Activated T-cell treated with anti-CD3 and anti-CD28 coated beads, Interleukin-2, amount 50 U/mL, for 48 hours (primary cell): ENCODE measurements around the gene TNS3.

Experiments
- DNase-seq, 2 experiments: peaks; one replicate each; pipeline ENCODE4 v3.0.0-alpha.2; 2020

The TNS3 gene

DNA sequence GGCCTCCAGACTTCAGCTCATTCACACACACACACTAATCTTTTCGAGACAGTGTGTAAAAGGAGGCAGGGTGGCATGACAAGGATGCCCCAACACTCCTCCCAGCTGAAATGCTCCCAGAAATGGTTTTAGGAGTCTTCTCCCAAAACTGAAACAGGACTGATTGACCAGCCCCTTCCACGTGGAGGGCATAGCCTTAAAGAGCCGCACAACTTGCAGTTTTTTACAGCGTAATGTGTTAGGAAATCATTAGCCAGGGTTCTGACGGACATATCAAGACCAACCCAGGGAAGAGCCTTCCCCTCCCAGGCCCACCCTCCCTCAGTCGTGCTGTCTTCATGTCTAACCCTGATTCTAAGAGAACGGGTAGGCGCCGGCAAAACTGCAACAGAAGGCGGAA, 224.6 kb downstream of the TNS3 start:
- DNase-seq, result no peak

DNA sequence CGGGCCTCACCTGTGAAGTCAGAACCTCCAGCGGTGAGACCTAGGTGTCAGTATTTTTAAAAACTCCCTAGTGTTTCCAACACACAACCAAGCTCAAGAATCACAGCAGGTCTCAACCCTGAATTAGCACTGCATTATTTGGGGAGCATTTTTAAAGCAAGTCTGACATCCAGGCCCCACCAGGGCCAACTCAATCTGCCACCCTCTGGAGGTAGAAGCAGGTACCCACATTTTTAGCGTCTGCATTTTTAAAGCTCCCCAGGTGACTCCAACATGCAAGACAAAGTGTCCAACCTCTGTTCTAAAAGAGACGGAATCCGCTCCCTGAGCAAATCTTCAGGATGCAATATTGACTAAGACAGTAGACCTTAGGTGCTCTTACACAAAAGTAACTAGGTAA, 225.7 kb downstream of the TNS3 start:
- no peak for DNase-seq

DNA sequence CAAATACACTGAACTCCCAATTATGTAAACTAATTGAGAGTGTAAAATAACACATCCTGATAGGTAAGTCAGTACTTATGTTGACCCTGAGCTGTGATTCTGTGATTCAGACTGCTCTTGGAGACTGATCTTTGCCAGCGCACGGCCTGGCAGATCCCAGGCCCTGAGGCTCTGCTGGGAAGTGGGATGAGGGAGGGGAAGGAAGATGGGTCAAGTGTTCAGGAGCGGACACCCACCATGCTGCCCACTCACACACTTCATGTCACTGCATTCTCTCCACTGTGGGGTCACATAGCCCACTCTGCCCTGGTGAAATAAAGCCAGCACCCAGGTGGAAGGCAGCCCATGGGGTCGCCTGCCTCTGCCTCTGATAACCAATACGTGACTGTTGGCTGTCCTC, 226.2 kb downstream of the TNS3 start:
- no peak for DNase-seq

DNA sequence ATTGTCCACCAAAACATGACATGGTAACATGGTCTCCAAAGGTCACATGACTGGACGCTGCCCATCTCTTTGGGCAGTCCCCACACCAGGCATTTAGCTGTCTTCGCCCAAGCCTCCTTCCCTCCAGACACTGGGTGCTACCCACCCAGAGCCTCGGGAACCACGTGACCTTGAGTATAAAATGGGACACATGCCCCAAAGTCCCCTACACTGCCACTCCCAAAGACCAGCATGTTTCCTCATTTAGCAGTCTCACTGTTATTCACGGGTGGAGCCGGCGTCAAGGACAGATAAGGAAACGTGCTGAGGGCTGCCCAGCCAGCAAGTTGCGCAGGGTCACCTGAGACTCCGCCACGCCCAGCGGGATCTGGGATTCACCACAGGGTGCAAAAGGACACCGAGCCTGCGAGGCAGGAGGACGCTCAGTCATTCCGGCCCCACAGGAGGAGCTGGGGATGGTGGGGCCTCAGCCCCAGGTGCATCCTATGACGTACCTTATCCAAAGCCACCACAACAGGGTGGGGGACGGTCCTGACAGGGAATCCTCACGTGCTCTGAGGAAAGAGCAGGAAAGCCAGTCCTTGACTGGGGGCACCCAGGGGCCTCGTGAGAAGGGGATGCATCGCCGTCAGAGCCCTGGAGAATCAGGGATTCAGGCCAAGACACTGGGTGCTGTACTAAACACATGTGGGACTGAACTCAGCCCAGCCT, 226.9 kb downstream of the TNS3 start:
- DNase-seq, result no peak

DNA sequence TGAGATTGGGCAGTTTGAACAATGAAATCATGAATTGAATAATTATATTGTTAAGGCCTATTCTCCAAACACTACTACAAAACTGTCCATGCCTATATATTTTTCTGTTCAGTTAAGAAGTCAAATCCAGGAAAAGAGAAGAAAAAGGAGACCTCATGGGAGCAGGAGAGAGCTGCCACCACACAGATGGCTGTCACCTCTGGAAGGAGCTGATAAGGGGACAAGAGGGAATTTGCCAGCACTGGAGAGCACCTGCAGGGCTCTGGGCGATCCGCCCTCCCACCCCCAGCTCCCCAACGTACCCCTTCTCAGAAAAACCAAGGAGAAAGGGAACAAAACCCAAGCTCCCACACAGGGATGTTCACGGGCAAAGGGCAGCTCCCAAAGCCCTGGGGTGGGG, 227.8 kb downstream of the TNS3 start:
- no peak for DNase-seq

DNA sequence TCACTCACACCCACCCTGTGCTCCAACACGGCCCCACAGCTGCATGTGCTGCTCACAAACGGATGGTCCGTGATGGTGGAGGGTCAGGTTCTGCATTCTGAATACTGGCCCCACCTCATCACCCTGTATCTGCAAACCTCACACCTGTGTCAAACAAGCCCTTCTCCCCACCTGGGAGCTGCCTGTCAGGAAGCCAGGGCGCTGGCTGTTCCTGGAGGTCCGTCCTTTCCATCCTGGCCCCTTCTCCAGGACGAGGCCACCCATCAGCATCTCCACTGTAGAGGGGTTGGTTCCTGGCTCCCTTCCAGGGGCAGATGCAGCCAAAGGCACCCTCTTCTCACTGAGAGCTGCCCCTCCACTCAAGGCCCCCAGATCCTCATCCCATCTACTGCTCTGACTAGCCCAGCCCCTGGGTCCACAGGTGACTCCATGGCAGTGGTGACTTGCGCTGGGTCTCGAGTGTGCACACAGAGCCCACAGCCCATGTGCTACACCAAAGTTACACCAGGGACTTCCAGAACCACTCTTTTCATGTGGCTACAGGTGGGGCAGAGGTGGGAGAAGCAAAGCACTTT, 229.4 kb downstream of the TNS3 start:
- DNase-seq, result no peak

DNA sequence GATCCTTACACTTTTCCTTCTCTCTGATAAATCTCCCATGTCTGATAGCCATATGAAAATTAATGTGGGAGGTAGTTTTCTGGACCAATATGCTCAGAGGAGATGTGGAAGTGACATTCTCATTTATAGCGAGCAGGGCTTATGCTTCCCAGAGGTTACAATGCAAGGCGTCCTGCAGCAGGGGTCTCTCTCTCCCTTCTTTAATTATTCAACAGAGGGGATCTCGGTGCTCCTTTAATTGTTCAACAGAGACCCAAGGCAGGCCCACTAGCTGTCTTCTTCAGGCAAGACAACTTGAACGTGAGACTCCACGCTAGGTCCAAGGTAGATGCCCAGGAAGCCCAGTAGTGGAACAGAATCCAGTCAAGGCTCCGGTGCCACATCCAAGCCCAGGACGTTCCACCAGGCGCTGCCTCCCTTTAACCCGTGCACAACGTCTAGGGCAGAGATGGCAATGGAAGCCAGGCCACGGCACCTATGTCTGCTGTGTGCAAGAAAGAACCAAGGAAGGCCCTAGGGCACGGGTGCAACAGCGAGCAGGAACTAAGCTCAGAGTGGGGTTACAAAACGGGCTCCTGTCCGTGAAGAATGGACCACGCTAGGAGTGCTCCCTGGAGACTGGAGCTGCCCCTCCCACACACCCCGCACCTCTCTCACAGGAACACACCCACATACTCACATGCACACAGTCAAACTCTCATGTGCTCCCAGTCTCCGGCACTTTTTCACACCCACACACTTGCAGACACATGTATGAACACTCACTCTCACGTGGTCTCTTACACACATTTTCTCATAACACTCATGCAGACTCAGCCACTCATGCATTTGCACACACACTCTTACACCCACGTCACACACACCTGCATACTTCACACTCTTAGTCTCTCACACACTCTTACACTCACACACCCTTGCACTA, 230.4 kb downstream of the TNS3 start:
- no peak for DNase-seq

DNA sequence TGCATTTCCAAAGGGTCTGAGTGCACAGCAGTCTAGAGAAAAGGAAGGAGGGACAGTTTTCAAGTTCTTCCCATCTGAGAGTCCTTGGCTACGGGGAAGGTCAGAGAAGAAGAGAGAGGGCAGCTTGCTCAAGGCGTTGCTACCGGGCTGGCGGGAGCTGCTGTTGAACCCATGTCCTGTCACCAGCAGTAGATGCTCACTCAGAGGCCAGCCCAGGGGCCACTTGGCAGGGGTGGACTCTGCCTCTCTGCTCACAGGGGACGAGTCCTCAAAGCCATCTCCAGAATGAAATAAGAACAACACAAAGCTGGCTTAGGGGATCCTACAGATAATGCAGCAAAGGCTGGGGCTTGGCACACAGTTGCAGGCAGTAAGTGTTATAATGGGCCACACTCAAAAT, 231.5 kb downstream of the TNS3 start:
- DNase-seq, result no peak

DNA sequence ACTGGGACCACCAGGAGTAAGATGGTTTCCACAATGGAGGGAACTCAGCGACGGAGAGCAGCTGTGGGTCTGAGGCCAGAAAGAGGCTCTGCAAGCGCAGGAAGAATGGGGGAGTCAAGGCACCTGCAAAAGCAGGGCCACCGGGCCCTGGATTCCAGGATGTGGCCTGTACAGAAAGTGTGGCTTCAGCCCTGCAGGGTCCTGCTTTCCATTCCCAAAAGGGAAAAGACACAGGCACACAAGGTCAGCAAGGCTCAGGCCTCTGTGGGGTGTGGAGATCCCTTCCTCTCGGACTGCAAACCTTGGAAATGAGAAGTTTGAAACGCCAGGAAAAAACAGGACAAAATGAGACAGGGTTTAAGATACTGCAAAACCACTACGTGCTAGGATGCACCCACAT, 232.5 kb downstream of the TNS3 start:
- DNase-seq, result no peak

DNA sequence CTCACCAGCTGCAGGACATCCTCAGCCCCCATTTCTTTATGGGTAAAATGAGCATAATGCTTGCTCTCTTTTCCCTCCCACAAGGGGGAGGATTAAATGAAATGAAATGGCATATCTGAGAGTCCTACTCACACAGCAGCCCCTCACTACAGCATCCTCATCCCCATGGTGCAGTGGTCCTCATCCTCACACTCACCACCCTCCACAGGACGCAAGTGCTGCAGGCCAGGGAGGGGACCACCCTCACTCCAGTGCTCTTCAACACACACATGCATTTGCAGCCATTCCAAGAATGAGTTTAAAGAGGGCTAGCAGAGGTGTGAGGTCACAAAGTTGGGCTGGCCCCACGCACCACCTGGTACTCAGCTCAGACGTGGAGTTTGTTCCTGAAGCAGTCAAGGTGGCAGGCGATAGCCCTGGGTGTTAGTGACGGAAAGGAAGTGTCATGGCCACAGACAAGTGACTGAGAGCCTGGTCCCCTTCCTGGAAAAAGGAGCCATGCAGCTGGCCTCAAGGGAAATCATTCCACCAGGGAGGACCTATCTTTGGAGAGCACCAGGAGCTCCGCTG, 234.0 kb downstream of the TNS3 start:
- no peak for DNase-seq

DNA sequence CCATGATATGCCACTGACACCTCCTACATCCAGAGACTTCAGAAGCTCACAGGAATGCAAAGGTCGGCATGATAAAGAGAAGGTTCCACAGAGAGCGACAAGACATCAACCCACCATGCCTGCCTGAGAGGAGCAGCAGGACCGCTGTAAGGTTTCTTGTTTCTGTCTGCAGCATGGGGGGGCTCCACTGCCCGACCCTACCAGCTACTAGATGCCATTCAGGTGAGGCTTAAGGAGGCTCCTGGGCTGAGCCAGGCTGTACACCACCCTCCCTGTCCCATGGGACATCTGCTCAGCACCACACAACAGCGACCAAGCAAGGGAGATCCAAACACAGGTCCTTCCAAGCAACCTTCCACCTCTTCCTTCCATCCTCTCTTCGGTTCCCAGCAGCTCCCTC, 234.6 kb downstream of the TNS3 start:
- no peak for DNase-seq

DNA sequence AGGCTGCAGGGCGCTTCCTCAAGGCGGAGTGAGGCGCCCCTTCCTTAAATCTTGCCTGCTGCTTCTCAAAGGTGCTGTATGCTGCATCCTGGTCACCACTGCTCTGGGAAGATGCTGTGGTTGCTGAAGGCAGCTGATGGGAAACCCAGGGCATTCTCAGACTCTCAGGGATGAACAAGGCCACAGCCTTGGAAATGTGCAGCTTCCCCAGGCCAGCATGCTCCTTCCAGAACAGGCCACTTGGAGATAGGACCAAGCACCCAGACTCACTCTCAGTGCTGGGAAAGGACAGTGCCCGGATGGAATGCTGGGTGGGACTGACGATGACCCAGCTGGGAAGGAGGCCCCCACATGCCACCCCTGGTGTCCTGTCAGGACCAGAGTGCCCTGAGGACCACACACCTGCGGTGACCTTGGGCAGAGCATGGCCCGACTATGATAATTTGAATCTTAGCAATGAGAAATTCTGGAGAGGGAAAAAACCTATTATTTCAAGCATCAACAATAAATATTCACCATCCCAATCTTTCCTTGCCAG, 235.5 kb downstream of the TNS3 start:
- no peak for DNase-seq

DNA sequence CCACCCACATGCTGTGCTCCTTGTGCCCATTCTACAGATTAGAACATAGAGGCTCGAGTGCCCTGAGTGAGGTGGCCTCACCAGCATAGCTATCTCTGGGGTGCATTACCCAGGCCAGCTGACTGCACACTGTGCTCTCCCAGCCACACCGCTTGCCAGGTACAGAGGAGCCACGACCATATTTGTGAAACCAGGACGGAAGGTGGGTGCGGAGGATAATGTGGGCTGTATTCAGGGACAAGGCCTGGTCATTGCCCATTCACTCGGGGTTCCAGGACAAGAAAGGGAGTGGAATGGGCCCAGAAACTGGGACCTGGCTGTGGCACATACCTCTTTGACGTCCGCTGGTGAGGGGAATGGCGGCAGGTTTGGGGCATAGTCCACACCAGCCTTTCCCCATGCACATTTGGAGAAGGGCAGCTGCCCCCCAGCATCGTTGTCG, 236.0 kb downstream of the TNS3 start:
- no peak for DNase-seq

DNA sequence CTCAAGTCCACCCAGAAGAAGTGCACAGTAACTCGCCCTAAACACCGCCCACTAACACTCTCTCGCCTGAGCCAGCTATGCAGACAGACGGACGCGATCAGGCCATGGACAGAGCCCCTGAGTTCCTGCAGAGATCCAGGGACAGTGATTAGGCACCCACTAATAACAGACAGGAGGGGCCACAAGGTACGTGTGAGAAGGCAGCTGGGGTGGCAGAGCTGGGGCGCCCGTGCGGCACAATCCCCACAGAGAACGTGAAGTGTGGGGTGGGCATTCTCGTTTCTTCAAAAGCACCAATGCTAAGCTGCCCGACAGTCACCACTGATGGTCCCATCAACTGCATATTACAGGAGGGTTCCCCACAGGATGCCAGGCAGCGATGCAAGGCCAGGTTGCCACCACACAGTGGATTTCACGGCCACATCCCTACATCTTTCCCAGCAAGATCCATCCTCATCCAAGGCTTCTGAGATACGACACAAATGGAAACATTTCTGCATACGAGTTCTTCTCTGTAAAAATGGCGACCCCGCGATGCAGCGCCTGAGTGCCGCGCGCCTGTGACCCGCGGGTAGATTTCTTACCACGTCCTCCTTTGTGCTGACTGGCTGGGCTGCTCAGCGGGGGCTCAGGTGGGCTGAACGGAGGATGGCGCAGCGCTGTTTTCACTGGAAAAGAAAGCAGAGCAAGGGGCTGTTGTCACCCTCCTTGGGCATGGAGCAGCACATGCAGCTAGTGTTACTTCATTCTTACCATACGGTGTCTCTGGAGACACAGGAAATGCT, 237.5 kb downstream of the TNS3 start:
- no peak for DNase-seq

DNA sequence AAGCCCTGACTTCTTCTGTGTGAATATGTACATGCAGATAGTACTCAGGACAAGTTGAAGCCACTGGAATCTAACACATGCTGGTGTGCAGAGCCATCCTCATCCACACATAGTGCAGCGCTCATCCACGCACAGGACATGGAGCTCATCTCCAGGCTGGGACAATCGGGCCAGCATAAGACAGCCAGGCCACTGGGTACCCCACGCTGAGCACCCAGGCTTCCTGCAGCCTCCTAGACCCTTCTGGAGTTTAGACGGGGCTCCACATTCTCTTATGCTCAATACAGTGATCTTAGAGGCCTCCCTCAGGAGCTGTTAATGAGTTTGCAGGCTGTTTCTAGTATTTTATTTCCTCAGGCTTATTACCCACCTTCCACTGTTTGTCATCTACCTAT, 238.9 kb downstream of the TNS3 start:
- DNase-seq, result no peak

DNA sequence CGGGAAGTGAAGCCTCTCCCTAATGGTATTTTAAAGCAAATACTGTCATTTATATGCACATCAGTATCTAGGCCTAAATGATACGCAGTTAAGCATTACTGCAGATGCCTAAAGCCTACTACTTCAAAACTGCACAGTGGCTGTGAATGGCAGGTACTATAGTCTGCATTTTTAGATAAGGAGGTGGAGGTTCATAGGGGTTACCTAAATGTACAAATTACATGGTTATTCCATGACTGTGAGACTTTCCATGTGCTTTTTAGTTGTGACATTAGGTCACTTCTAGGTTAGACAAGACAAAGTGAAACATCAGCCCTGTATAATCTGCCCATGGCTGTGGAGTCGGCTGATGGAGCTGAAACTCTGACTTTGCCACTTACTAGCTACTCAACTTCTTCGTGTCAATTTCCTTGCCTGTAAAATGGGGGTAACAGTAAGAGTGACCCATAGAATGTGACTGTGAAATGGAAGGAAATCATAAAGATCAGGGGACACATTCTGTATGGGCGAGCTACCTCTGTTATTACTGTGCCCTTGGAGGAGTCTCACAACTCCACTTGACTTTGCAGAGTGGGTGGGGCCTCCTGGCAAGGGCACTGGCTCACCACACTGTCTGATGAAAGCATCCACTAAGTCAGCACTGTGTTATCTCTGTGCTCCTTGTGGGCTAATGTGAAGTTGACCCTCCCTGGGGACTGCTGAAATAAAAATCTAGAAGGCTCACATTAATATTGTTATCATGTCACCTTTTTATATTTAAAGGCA, 239.4 kb downstream of the TNS3 start:
- DNase-seq, result no peak

DNA sequence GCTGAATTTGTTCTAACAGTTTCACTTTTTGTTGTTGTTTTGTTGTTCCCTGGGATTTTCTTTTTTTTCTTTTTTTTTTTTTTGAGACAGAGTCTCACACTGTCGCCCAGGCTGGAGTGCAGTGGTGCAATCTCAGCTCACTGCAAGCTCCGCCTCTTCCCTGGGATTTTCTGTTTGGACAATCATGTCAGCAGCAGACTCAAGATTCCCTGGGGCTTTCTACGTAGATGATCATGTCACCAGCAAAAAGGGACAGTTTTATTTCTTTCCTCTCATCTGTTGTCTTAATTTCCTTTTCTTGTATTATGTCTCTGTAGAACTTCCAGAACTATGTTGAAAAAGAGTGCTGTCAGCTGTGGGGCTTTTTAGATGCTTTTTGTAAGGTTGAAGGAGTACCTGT, 241.4 kb downstream of the TNS3 start:
- no peak for DNase-seq

DNA sequence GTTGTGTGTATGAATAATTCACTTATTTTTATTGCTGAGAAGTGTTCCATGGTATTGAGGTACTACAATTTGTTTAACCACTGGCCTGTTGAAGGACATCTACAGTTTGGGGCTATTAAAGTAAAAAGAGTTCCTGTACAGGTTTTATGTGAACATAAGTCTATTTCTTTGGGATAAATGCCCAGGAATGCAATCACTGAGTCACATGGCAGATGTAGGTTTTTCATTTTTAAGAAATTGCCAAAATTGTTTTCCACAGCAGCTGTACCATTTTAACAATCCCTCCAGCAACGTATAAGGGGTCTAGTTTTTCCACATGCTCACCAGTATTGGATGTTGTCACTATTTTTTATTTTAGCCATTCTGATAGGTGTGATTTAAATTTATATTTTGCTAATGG, 243.9 kb downstream of the TNS3 start:
- DNase-seq, result no peak

DNA sequence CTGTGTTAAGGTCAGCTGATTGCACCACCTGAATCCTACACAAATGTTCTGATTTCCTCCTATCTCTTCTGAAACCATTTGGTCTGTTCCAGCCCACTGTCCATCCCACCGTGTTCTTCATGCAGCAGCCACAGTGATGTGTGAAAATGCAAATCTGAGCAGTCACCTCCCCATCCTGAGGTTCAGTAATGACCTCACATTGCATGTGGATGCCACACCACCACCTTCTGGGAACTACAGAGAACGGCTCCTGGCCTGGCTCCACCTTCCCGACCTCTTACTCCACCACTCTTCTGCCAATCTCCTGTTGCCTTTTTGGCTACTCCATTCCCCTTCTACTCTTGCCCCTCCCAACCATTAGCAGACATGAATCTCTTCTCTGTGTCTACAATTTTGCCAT, 244.4 kb downstream of the TNS3 start:
- no peak for DNase-seq

DNA sequence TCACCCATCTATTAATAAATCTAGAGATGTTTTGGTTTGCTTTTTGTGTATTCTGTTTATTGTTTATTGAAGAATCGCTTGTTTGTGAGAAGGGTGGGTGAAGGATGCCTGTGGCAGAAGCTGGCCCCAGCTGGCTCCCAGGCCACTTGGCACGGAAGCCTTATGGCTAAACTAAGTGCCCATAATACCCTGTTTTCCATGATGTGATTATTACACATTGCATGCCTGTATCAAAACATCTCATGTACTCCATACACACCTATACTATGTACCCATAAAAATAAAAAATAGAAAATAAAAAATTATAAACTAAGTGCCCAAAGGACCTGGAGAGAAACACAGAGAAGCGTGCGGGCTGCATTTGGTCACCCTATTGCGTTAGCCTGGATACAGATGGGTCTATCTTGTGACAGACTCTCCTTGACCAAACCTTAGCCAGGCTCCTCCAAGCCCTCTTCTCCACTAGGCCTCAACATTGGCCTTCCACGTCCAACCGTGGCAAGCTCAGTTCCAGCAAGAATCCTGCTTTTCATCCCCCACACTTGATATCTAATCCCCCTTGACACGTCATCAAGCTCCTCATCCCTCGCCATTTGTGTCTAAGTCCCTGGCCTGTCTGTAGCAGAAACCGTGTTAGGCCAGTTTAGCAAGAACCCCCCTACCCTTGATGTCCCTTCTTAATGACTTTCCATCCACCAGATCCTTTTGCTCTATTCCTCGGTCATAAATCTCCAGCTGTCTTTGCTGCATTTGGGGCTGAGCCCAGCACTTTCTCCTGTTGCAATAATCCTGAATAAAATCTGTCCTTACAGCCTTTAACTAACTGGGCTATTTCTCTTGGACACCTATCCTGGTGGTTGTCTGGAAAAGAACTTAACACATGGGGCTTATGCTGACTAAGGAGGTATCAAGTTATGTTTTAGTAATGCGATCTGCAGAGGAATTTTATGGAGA, 245.2 kb downstream of the TNS3 start:
- DNase-seq, result no peak
